Measurements from ENCODE around the gene RNF115.
A peak's percentile ranks its signal among the peaks of the same experiment; 100 is the strongest.
"Not testable (repeated sequence)": the region's sequence is repeated elsewhere in the genome, so short reads cannot be mapped to it uniquely, and the experiment has no call there.

RNF115 gene

GRCh38 chr1:145823565-145824498, at the start of gene RNF115, which contains the start of gene POLR3C:
Gene RNF115 (minus strand): TSS chr1:145824095. CDS start chr1:145823873, 222 bp downstream.
Gene POLR3C (plus strand): TSS chr1:145824200. CDS start chr1:145825777, 1,577 bp downstream.
- peak; percentile 94 for DNase-seq

DNA sequence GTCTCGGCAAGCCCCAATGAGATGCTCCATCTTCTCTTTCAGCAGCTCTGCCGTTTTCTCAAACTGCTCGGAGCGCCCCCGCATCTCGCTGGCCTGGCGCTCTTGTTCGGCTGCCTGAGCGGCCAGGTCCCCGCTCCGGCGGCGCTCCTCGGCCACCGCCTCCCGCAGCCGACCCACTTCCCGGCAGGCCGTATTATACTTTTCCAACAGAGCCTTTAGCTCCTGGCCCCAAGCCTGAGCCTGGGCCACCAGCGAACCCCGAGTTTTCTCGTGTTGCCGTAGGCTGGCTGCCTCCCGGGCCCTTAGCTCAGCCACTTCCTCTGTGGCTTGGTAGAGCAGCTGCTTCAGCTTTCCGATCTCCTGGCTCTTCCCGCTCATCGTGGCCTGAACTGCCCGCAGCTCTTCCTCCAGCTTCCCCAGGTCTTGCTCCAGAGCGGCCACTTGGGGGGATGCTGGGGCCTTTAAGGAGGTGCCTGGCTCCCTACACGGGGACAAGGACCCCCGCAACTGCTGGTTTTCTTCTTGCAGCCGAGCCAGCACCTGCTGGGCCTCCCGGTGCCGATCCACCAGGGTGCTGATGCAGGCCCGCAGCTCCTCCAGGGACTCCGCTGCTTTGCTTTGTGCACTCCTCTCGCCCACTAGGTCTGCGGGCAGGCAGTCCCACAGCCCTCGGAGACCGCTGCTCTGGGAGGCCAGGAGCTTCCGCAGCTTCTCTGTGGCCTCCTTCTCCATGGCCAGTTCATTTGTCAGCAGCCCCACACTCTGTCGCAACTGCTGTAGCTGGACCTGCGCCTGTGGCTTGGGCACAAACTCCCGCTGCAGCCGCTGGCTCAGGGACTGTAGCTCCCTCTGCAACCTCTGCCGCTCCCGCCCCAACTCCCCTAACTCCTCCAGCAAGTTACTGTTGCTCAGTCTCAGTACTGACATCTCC, 48.4 kb upstream of the RNF115 start:
- no peak for DNase-seq

GRCh38 chr1:145868232-145868631, 44.3 kb upstream of the RNF115 start:
- DNase-seq, result no peak

- no peak for DNase-seq
These were observed 39.6 kb upstream of the RNF115 start for GRCh38 chr1:145863282-145864018.

- peak; percentile 63 for DNase-seq
These were observed 35.7 kb upstream of the RNF115 start for GRCh38 chr1:145859491-145860023.

- peak; percentile 76 for DNase-seq
These were observed 35.1 kb upstream of the RNF115 start, which contains the start of gene PIAS3 for GRCh38 chr1:145858901-145859490. Gene PIAS3 (minus strand): TSS chr1:145859081. CDS start chr1:145858990, 91 bp downstream.

DNA sequence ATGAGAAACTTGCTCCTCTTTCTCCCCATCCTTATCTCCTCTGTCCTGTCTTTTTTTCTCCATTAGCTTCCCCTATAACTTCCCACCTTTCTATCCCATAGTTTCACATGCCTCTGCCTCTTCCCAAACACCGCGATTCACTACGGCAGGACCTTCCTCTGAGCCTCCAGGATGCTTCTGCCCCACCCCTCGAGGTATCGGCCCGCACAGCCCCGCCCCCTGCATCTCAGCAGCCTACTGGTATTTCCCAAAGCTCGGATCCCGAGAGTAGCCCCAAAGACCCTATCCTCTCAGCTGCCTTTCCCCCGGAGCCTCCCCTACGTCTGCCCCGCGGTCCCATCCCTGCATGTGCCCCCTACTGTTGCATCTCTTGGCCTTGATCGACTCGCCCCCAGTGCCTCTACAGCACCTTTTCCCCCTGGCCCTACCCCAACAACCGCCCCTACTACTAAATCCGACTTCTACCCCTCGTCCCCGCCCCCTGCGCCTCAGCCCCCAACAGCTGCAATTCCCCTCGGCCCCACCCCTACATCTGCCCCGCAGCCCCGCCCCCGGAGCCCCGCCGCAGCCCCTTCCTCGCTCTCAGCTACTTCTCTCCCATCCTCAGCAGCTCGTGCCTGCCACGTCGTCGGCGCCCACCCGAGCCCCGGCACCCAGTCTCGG, 34.5 kb upstream of the RNF115 start:
- peak; percentile 76 for DNase-seq

DNA sequence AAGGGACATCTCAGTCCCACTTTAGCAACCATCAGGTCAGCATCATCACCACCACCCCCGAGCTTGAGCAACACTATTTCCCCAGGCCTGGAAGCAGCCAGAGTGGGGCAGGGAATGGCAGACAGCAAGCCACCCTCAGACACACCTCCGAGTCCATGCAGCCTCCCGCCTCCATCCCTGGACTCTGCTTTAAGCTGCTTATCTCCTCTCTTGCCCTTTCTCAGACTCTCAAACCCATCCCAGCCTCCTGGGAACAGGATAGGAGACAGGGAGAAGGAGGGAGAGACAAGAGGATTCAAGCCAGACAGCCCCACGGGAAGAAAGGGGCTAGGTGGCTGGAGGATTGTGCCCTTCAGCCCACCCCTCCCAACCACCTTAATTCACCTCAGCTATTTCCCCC, 33.3 kb upstream of the RNF115 start:
- no peak for DNase-seq

DNA sequence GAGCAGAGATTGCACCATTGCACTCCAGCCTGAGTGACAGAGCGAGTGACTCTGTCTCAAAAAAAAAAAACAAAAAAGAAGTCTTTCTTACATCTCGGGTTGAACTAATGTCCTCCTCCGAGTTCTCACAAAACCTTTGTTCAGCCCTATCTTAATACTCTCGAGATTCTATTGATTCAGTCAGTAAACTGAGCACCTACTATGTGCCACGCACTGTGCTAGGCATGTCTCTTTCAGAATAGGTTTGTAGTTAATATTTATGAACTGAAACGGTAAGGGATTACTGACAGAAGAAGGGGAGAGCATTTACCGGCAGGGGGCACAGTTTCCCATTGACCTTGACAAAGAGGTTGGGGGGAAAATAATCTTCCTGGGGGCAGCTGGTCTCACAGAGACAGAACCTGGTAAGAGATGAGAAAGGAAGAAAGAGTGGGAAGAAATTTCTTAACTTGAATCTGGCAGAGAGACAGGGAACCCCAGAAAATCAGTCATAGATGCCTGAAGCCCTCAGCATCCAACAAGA, 31.6 kb upstream of the RNF115 start:
- no peak for DNase-seq

DNA sequence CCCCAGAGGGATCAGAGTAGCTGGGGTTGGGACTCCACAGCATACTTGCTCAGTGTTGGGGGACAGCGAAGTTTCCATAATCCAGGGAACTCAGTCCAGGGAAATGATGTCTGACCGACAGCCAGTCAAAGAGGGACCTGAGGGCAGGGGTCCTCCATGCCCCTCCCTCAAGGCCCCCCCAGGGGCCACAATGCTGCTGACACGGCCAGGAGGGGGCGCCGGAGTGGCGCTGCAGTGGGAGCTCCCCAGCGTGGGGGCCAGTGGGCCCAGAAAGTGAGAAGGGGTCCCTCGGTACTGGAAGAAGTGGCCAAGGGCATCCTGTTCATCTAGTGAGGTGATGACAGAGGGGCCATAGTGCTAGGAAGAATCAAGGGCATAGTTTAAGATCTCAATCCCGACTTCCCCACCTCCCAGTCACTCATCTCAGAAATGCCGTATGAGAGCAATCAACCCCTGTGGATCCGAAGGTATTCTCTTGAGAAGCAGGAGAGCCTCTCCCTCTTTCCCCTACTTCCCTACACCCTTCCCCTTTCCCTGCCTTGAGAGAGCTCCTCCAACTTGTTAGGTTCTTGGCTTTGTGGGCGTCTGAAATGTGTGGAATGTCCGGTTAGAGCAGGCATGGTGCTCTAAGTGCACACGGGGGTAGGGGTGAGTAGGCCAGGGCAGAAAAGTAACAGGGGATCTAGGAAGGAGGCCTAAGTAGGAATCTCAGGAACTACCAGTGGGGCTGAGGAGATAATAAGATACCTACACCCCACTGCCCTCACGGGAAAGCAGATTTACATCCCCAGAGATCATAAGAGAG, 25.7 kb upstream of the RNF115 start:
- no peak for DNase-seq

GRCh38 chr1:145847827-145848226, 23.9 kb upstream of the RNF115 start:
- no peak for DNase-seq

DNA sequence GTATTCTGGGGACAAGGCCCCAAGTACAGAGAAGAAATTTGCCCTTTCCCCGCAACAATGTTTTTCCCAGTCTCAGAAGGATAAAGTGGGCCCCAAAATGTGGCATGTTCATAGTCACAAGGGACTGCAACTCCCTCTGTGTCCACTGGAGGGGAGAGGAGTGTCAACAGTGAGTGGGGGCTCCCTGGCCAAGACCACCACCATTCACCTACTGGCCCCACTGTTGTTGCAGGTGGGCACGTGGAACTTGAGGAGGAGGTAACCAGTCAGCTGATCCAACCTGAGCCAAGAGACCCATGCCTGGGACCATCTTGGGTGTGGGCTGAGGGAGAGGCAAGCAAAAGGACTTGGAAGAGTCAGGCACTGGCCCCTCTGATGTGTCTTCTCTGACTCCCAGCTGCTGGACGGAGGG, 22.3 kb upstream of the RNF115 start:
- peak; percentile 11 for DNase-seq

GRCh38 chr1:145845514-145846161, 21.7 kb upstream of the RNF115 start, which contains the start of gene NUDT17:
Gene NUDT17 (plus strand): TSS chr1:145845630. CDS start chr1:145845641, 11 bp downstream.
- peak; percentile 78 for DNase-seq

DNA sequence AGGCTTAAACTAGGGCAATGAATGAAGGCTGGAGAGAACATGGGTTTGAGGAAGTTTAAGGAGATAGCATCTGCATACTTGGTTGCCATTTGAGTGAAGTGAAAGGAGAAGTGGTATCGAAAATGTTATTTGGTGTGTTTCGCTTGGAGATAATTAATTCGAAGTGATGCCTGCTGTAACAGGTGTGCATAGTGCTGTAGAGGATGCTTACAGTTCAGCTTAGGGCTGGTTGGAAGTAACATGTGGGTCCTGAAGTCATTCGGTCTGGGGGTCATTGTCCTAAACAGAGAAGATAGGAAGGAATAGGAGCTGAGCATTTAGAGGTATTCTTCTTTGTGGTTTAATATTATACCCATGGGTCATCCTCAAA, 21.2 kb upstream of the RNF115 start:
- DNase-seq, result peak; percentile 78

DNA sequence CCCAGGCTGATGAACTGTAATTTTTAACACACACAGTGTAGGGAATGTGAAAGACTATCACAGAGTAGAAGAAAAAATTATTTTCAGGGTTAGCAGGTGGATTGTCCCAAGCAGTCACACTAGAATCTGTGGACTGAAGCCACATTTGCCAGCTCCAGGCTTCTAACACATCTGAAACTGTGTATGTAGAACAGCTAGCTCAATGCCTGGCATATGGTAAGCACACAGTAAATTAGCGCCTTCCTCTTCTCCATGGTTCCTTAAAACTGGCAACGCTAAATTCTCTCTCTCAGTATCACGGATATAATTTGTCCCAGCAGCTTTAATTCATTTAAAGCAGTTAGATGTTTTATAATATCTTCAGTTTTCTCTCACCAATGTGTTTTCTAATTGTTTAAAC, 19.1 kb upstream of the RNF115 start:
- DNase-seq, result no peak

DNA sequence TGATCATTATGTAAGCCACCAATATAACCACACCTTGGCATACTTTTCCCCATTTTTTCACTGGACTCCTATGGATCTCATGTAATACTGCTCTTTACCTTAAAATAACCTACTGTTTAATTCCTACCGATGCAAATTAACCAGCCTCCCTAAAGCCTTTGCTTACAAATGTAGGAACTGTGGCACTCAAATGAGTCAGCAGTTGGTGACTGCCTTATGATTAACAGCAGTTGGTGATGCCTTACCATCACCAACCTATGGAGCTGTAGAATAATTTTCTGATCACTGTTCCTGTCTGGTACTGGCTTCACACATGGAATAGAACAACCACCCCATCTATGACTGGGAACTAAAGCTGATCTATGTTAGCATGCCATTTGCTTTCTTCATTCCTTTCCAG, 13.8 kb upstream of the RNF115 start:
- DNase-seq, result no peak

DNA sequence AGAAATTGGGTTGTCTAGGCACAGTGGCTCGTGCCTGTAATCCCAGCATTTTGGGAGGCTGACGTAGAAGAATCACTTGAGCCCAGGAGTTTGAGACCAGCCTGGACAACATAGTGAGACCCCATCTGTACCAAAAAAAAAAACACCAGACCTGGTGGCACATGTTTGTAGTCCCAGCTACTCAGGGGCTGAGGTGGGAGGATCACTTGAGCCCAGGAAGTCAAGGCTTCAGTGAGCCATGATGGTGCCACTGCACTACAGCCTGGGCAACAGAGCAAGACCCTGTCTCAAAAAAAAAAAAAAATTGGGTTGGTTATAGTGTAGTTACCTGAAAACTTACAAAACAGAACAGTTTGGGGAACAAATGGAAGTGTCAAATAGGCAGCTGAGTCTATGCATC, 6.9 kb upstream of the RNF115 start:
- DNase-seq, result not testable (repeated sequence)

DNA sequence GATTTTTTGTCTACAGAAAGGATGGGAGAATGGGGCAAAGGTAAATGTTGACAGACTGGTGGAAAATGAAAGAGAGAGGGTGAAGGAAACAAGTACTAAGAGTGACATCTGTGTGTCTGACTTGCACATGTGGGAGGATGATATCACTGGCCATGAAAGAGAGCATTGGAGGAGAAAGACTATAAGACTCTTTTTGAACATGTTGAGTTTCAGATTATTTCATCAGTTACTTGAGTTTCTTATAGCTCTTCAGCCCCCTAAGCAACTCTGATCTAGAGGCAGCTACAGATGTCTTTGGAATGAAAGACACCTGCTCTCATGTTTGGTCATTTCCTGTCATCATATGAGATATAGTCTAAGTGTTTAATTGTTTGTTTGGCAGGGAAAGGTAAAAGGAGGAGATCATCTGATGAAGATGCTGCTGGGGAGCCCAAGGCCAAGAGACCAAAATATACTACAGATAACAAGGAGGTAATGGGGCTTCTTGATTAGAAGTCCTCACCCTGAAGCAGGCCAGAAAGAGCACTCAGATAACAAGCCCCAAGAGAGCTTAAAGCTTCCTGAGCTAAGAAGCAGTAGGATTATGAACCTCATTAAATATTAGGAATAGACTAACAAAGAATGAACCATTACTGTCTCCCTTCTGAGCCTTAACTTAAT, 4.6 kb upstream of the RNF115 start:
- DNase-seq, result no peak

DNA sequence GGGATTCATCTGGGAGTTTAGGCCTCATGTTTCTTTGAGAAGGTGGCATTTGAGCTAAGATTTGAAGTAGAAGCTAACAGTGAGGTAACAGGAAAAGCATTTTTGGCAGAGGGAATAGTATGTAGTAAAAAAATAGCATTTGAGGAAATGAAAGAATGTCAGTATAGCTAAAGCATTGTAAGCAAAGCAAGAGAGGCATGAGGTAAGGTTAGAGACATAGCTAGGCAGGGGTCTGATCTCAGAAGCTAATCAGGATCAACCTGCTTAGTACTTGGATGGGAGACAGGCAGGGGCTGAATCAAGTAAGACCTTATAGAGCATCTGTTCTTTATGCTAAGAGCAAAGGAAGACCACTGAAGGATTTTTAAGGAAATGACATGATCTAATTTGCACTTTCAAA, 4.1 kb upstream of the RNF115 start:
- DNase-seq, result no peak

Measured in NCI-H1694 treated with DMSO at 0.1 percent for 48 hours (cell line).